CD4-positive, alpha-beta T cell treated with Interferon alpha-2 for 1 hour (primary cell): ENCODE data around the gene RBFOX1.

ENCODE experiments used
- DNase-seq, 2 donors: peaks; one replicate each; pipeline ENCODE4 v3.0.0-alpha.2; 2020 to 2022

Gene RBFOX1

DNA sequence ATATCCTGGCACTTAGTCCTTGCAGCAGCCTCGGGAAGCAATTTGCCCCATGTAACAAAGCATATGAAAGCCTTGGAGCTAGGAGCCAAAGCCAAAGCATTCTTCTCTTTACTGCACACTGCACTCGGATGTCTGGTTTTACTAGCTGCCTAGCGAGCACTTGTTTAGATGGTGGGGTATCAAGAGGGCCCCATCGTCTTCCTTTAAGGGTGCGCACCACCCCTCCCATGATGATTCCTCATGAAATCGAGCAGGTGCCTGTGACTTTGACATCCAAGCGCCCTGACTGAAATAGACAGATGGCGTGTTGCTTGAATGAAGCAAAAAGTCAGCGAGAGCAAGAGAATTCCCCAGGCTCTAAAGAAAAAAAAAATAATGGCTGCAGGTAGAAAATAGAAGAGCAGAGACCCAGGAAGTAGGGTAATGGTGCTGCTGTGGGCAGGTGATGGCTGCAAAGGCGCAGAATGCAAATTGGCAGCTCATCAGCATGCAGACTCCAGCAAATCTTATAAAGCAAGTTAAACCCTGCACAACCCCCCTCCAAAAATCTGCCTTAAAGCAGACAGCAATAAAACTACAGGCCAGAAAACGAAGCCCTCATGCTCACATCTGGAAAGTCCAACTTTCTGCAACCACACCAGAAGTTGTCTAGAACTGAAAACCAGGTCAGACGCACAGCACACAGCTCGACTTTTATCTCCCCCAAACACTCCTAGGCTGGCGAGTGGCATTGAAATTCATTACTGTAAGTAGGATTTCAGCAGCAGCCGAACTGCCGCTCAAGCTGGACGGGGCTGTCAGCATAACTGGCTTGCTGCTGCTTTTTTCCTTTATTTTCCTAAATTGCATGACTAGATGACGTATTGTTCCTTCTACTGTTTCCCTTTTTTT lies 384.3 kb downstream of the RBFOX1 start:
- DNase-seq, result no peak

DNA sequence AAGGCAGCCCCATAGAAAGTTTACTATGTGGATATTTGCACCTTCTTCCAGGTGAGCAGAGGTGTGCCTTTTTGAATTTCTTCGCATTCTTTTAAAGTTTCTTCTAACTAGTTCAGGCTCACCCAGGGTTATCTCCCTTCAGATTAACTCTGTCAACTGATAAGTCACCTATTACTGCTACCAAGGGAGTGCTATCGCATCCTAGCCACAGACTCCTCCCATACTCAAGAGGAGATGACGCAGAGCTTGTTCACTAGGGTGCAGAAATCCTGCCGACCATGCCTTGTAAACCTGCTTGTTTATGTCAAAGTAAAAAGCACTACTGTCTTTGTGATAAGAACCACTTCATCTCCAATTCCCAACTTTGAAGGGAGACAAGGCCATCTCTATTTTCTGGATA lies 390.1 kb downstream of the RBFOX1 start:
- DNase-seq, result no peak

DNA sequence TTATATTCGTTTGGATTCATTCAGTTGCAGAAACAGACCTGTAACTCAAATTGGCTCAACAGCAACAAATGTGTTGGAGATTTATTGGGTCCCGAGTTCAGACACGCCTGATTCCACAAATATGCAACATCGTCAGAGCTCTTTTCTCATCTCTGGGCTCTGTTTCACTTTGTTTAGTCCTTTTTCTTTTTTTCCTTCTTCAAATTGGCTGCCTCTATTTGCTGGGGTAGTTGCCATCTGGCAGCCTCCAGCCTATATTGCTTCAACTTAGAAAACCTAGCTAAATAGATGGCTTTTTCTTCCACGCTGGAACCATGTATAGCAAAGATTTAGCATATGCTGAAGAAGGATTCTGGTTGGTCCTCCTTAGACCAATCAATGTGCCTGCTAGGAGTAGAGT lies 398.5 kb downstream of the RBFOX1 start:
- DNase-seq, result no peak

DNA sequence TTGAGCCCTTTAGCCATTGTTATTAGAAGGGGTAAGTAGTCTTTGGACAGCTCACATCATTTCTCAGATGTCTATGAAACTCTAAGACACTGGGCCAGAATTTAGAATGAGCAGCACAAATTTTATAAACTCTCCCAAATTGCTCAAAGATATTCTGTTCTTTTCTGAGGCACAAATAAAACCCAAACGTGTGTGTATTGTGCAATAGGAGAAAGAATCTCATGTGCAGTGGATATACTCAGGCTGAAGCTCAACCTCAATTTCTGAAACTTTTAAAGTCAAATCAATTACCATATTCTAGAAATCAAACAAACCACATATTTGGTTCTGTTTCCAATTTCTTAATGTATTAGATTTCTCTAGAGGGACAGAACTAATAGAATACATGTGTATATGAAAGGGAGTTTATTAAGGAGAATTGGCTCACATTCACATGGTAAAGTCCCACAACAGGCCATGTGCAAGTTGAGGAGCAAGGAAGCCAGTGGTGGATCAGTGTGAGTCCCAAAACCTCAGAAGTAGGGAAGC lies 403.6 kb downstream of the RBFOX1 start:
- no peak for DNase-seq

DNA sequence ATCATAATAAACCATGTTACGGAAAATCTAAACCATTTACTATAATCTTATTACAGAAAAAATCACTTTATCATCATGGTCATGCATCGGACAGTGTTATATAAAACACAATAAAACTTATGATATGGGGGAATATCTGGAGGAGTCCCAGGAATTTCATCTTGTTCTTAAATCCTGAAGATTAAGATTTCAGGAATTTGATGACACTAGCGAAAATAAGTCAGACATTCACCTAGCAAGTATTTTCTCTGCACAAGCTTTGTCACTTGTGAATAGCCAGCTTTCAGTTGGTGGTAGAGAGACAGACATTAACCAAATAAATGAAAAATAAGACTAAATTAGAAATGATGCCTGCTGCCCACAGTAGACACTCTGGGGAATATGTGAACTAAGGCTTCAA lies 410.0 kb downstream of the RBFOX1 start:
- no peak for DNase-seq

DNA sequence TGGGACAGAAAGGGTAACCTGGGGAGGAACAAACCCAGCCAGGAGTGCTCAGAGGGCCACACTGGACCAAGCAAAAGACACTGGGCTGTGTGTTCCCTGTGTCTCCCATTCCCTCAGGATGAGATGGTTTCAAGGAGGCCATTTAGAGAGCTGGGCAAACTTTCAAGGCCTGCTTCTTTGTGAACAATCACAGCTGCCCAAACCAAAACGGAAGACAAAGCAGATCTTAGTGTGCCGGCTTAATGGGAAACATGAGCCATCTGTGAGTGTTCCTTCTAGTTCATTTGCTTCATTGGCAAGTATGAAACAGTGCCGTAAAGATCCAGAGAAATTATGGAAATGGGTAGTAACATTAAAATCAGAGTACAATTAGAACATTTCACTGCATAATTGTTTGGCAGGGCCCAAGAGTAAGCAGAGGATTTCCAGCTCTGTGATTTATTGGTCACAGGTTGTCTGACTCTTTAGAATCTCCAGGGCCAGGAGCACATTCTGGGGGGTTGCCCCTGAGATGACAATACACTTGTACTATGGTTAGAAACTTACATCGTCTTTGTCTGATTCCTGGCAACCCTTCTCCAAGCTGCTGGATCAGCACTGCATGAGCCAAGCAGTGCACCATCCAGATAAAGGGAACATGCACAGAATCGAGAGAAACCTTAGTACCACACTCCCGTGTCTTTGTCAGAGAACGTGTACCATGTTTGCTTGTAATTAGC lies 412.1 kb downstream of the RBFOX1 start:
- DNase-seq, result no peak

DNA sequence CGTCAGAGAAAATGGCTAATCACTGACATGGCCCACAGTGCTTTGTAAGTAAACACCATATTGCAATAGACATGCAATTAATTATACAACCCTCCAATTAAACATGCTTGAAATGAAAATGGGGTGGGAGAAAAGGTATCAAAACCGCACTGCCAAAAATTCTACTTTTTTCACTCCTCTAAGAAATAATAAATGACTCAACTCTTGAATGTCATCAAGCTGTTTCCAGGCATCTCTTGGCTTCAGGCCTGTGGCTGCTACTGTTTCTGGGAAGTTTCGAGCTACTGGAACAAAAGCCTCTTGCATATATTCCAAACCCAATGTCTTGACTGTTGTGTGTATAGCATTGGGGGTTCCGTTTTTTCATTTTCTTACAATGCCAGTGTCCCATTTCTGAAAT lies 412.6 kb downstream of the RBFOX1 start:
- DNase-seq, result no peak

DNA sequence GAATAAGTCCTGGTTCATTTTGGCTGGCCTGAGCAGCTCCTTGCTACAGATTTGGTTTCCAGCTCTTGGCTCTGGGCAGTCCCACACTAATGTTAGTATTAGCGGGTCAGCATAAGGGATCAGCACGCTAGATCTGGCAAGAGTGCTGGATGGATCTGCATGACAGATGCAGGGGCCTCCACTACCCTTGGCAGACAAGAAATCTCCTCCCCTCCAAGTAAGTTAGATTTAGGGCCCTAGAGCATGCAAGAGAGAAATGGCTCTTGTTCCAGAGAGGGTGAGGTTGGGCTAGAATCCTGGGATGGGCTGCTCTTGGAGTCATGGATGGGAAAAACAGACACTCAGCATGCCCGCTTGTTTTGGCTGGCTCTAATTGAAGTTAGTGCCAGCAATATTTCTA lies 414.3 kb downstream of the RBFOX1 start:
- DNase-seq, result no peak

DNA sequence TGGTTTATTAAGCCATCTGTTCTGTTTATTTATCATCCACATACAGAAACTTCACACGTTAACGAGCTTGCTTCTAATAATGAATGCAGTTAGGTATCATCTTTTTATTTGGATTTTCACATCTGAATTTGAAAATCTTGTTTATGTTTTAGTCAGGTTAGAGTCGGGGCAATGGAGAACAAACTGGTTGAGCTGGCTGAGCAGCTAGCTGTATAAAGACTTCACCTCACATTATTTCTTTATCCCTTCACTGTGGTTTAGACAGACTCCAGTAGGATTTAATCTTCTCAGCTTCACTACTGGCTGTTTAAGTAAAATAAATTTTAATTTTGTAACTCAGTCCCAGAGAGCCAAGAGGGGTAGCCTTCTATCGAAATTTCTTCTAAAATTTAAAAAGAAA lies 415.9 kb downstream of the RBFOX1 start:
- DNase-seq, result no peak

DNA sequence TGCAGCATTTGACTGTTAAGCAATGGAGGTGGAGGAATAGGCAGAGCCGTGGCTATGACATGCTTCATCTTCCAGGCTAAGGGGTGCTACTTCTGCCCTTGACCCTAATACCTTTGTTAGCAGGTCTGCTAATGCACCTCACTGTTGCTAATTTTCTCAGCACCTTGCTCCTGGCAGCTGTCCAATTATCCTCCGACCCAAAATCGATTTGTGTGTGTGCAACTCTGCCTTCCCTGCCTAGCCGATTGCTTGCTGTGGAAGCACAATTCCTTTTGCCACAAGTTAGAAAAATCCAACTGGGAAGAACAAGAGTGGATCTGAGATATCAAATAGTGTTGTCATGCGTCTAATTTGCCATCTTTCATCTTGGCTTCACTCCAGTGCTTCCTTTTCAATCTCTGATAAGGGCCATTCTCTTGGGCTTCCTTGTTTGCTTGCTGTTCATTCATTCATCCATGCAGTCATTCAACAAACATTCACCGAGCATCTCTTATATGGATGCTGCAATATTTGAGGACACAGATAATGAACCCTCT lies 422.8 kb downstream of the RBFOX1 start:
- DNase-seq, result no peak
